Measurements from ENCODE around the gene PIPOX.

PIPOX gene

GRCh38 chr17:29048440-29049368 lies 5.8 kb downstream of the PIPOX start:
- no peak for DNase-seq (ENCODE audit: low read depth in 2 of 2)

- no peak for DNase-seq (ENCODE audit: low read depth in 2 of 2)
These were observed 6.7 kb downstream of the PIPOX start for GRCh38 chr17:29049541-29050145.

- DNase-seq (ENCODE audit: low read depth in 2 of 2): no peak
These were observed 7.2 kb downstream of the PIPOX start for GRCh38 chr17:29050176-29050575.

- DNase-seq (ENCODE audit: low read depth in 2 of 2): no peak
These were observed 8.3 kb downstream of the PIPOX start for GRCh38 chr17:29051194-29051593.

- no peak for DNase-seq (ENCODE audit: low read depth in 2 of 2)
These were observed 8.8 kb downstream of the PIPOX start for GRCh38 chr17:29051731-29052130.

GRCh38 chr17:29054835-29055234 lies 11.9 kb downstream of the PIPOX start:
- DNase-seq (ENCODE audit: low read depth in 2 of 2): no peak

- no peak for DNase-seq (ENCODE audit: low read depth in 2 of 2)
These were observed 14.4 kb downstream of the PIPOX start for GRCh38 chr17:29057361-29057760.

GRCh38 chr17:29058391-29058790 lies 15.4 kb downstream of the PIPOX start:
- no peak for DNase-seq (ENCODE audit: low read depth in 2 of 2)

GRCh38 chr17:29059281-29059680 lies 16.3 kb downstream of the PIPOX start:
- DNase-seq (ENCODE audit: low read depth in 2 of 2): no peak

GRCh38 chr17:29060475-29060874 lies 17.5 kb downstream of the PIPOX start:
- DNase-seq (ENCODE audit: low read depth in 2 of 2): no peak

- no peak for DNase-seq (ENCODE audit: low read depth in 2 of 2)
These were observed 18.1 kb downstream of the PIPOX start for GRCh38 chr17:29061036-29061435.

- no peak for DNase-seq (ENCODE audit: low read depth in 2 of 2)
These were observed 19.3 kb downstream of the PIPOX start for GRCh38 chr17:29062215-29062614.

GRCh38 chr17:29063992-29064391 lies 21.1 kb downstream of the PIPOX start:
- no peak for DNase-seq (ENCODE audit: low read depth in 2 of 2)

GRCh38 chr17:29066047-29066446 lies 23.1 kb downstream of the PIPOX start:
- DNase-seq (ENCODE audit: low read depth in 2 of 2): no peak

GRCh38 chr17:29066606-29067005 lies 23.7 kb downstream of the PIPOX start:
- DNase-seq (ENCODE audit: low read depth in 2 of 2): no peak

- DNase-seq (ENCODE audit: low read depth in 2 of 2): no peak
These were observed 25.9 kb downstream of the PIPOX start for GRCh38 chr17:29068818-29069217.

GRCh38 chr17:29069526-29070041 lies 26.6 kb downstream of the PIPOX start:
- no peak for DNase-seq (ENCODE audit: low read depth in 2 of 2)

GRCh38 chr17:29070308-29070707 lies 27.4 kb downstream of the PIPOX start:
- no peak for DNase-seq (ENCODE audit: low read depth in 2 of 2)

- DNase-seq (ENCODE audit: low read depth in 2 of 2): no peak
These were observed 27.8 kb downstream of the PIPOX start for GRCh38 chr17:29070781-29071180.

- no peak for DNase-seq (ENCODE audit: low read depth in 2 of 2)
These were observed 28.4 kb downstream of the PIPOX start for GRCh38 chr17:29071303-29071702.

GRCh38 chr17:29073045-29073444 lies 30.1 kb downstream of the PIPOX start:
- no peak for DNase-seq (ENCODE audit: low read depth in 2 of 2)

GRCh38 chr17:29073520-29073919 lies 30.6 kb downstream of the PIPOX start:
- DNase-seq (ENCODE audit: low read depth in 2 of 2): no peak

GRCh38 chr17:29074488-29074887 lies 31.5 kb downstream of the PIPOX start:
- DNase-seq (ENCODE audit: low read depth in 2 of 2): no peak
